K562 (cell line): ENCODE results near the gene TSPAN18. TPM values are rescaled to one million over a fixed set of nuclear protein-coding genes. Genes with fewer than 3 reads are reported as not detected.
A peak's percentile ranks its signal among the peaks of the same experiment; 100 is the strongest.

Source experiments
- ATAC-seq: fragments of 200-7000 bp; cut with Tn5 transposase; 3 replicates; pipeline ENCODE4 v1.9.1; 2020; ENCODE audit warnings: moderate library complexity
- BruUV-seq: library from RNA; stranded (reverse); fragments of 400-500 nt; replicated peaks from 2 replicates; lab custom pipeline; 2021; lab: Mats Ljungman, UMichigan
- CTCF ChIA-PET: fragments of 300-600 bp; formaldehyde crosslinking; extraction: SDS; loops from one replicate; lab custom pipeline; 2021; ENCODE audit warnings: low intra/inter-chr PET ratio; lab: Yijun Ruan, JAX
- POLR2A ChIA-PET: fragments of 300-600, 350-650 bp; sonication (Branson Sonifier 250); formaldehyde crosslinking; extraction: SDS; loops from one replicate; lab custom pipeline; 2021; ENCODE audit warnings: antibody characterized with exemption, inconsistent platforms; lab: Yijun Ruan, JAX
- DNase-seq, 4 experiments: peaks; one replicate each; pipeline versions ENCODE4 v3.0.0 to v3.0.0-alpha.2; 2011 to 2018; ENCODE audit warnings: low spot score in 3 of 4, mixed read lengths in 3 of 4; ENCODE audit errors: extremely low read depth in 1 of 4
- FAIRE-seq: peaks from 2 replicates; lab custom pipeline; 2011; peaks lifted over from hg19 to GRCh38; lab: Jason Lieb, UNC
- H2AFZ ChIP-seq: 2 replicates; pipeline ENCODE4 v1.6.0; 2011; ENCODE audit warnings: low read depth, low read length, control low read depth, inconsistent platforms
- H3K27ac ChIP-seq: fragments of 200-600 bp; 3 replicates; pipeline ENCODE4 v1.8.0; 2011; ENCODE audit warnings: low read depth, mild to moderate bottlenecking, control low read depth, inconsistent platforms, low read length, moderate library complexity, mixed read lengths; ENCODE audit errors: extremely low read depth
- H3K27me3 ChIP-seq, 2 experiments: fragments of 300-600 bp in 1 of 2; 2 replicates in 1 of 2; 3 replicates in 1 of 2; pipeline versions ENCODE4 v1.6.0 to v1.8.0; 2011; ENCODE audit warnings: inconsistent platforms in 2 of 2, low read length in 2 of 2, mild to moderate bottlenecking in 1 of 2, mixed read lengths in 1 of 2, moderate library complexity in 1 of 2; ENCODE audit not compliant: control insufficient read depth in 2 of 2, insufficient read depth in 2 of 2
- H3K36me3 ChIP-seq: fragments of 300-600 bp; 3 replicates; pipeline ENCODE4 v1.8.0; 2011; ENCODE audit warnings: mild to moderate bottlenecking, low read length, inconsistent platforms; ENCODE audit not compliant: control insufficient read depth, insufficient read depth
- H3K4me1 ChIP-seq, 2 experiments: fragments of 200-600 bp in 1 of 2; replicated peaks in 1 of 2; 2 replicates in 1 of 2; 3 replicates in 1 of 2; pipeline versions ENCODE4 v1.5.1 to v1.8.0; 2011; ENCODE audit warnings: inconsistent platforms in 2 of 2, low read length in 2 of 2, mild to moderate bottlenecking in 1 of 2, mixed read lengths in 1 of 2, moderate library complexity in 1 of 2; ENCODE audit not compliant: control insufficient read depth in 2 of 2, insufficient read depth in 2 of 2
- H3K4me2 ChIP-seq: 2 replicates; pipeline ENCODE4 v1.6.1; 2011; ENCODE audit warnings: low read length, control low read depth, inconsistent platforms, mixed read lengths; ENCODE audit not compliant: insufficient read depth
- H3K4me3 ChIP-seq: fragments of 200-600 bp; sonication (generic), shearing (Covaris generic); 2 replicates; pipeline ENCODE4 v1.5.1; 2016; ENCODE audit warnings: control low read depth, inconsistent platforms
- H3K79me2 ChIP-seq: fragments of 200-600 bp; 3 replicates; pipeline ENCODE4 v1.8.0; 2011; ENCODE audit warnings: low read length, inconsistent platforms; ENCODE audit not compliant: control insufficient read depth, insufficient read depth
- H3K9ac ChIP-seq, 2 experiments: 2 replicates each; pipeline versions ENCODE4 v1.6.0 to v1.6.1; 2011; ENCODE audit warnings: low read depth in 2 of 2, low read length in 2 of 2, control low read depth in 1 of 2, inconsistent platforms in 1 of 2, mild to moderate bottlenecking in 1 of 2, mixed read lengths in 1 of 2; ENCODE audit not compliant: insufficient read depth in 1 of 2
- H3K9me1 ChIP-seq: one replicate; pipeline ENCODE4 v1.6.0; 2011; ENCODE audit warnings: inconsistent platforms, mild to moderate bottlenecking, low read length, moderate library complexity; ENCODE audit not compliant: control insufficient read depth, insufficient read depth
- H3K9me3 ChIP-seq: replicated peaks from 2 replicates; pipeline ENCODE4 v1.5.1; 2011; ENCODE audit warnings: low read depth, low read length, inconsistent platforms; ENCODE audit not compliant: control insufficient read depth, insufficient read depth
- H4K20me1 ChIP-seq: replicated peaks from 2 replicates; pipeline ENCODE4 v1.6.1; 2011; ENCODE audit warnings: low read length, inconsistent platforms, mixed read lengths; ENCODE audit not compliant: control insufficient read depth, insufficient read depth
- ETS2 ChIP-seq: IDR thresholded peaks from 2 replicates; pipeline ENCODE4 v1.6.1; 2016; ENCODE audit warnings: borderline replicate concordance, missing genetic modification characterization, mild to moderate bottlenecking, moderate library complexity, missing compliant biosample characterization; ENCODE audit not compliant: poor library complexity, severe bottlenecking
- ETV6 ChIP-seq, 3 experiments: fragments of 150-350 bp in 1 of 3; sonication (generic) in 1 of 3; formaldehyde crosslinking in 1 of 3; IDR thresholded peaks; 2 replicates each; pipeline versions ENCODE4 v1.6.1 to v1.8.0; 2014 to 2022; ENCODE audit warnings: borderline replicate concordance in 2 of 3, low read depth in 2 of 3, antibody characterized with exemption in 1 of 3, low read length in 1 of 3, mild to moderate bottlenecking in 1 of 3, missing genetic modification reagents in 1 of 3
- HNRNPL ChIP-seq: fragments of 200-400 bp; formaldehyde crosslinking; IDR thresholded peaks from 2 replicates; pipeline ENCODE4 v1.6.1; 2017; ENCODE audit warnings: low read depth, mild to moderate bottlenecking, low read length
- KHSRP ChIP-seq: fragments of 450-650 bp; IDR thresholded peaks from 2 replicates; pipeline ENCODE4 v1.6.1; 2017
- MTF1 ChIP-seq: fragments of 250-450 bp; sonication (Bioruptor Pico); IDR thresholded peaks from 2 replicates; pipeline ENCODE4 v1.9.0; 2021; ENCODE audit warnings: moderate library complexity, mild to moderate bottlenecking, inconsistent platforms, borderline replicate concordance
- RBM25 ChIP-seq: fragments of 200-400 bp; formaldehyde crosslinking; IDR thresholded peaks from 2 replicates; pipeline ENCODE4 v1.6.1; 2018; ENCODE audit warnings: low read length, low read depth, moderate library complexity; ENCODE audit not compliant: severe bottlenecking
- ZFX ChIP-seq: sonication (generic); formaldehyde crosslinking; IDR thresholded peaks from 2 replicates; pipeline ENCODE4 v1.8.0; 2022; ENCODE audit warnings: mild to moderate bottlenecking, missing genetic modification reagents, moderate library complexity
- ZNF174 ChIP-seq: fragments of 250-450 bp; sonication (Bioruptor Pico); IDR thresholded peaks from 2 replicates; pipeline ENCODE4 v1.4.0; 2020; ENCODE audit warnings: mild to moderate bottlenecking
- WGBS: fragments of 100-300 bp; shearing (Covaris generic); methylation state at CpG from one replicate; pipeline ENCODE4 v1.1.6; 2016; ENCODE audit warnings: low coverage, mixed read lengths; ENCODE audit not compliant: insufficient coverage; ENCODE audit errors: missing lambda C conversion rate; 5-methylcytosine and 5-hydroxymethylcytosine counted together
- in situ Hi-C: fragments of 300-500 bp; cut with MboI; formaldehyde crosslinking; loops from 4 replicates; pipeline ENCODE4 v1.15.0; 2018; ENCODE audit warnings: inconsistent platforms, mixed read lengths
- intact Hi-C: fragments of 100-400 bp; cut with micrococcal nuclease; formaldehyde crosslinking; loops from 2 replicates; pipeline ENCODE4 v1.14.2; 2022
- polyA plus RNA-seq, 8 experiments: library from polyadenylated mRNA; depleted of rRNA in 4 of 8; stranded (reverse) in 5 of 8; unstranded in 3 of 8; fragments of >200 nt; fragmentation: Nextera tagmentation in 2 of 8; fragmentation: Illumina TruSeq in 1 of 8; extraction: Ambion mirVana in 2 of 8; extraction: Trizol in 1 of 8; gene quantifications; 2 replicates each; pipeline versions ENCODE4 v1.2.1 to v1.2.3, GENCODE V29; 2011 to 2014; ENCODE audit warnings: inconsistent platforms in 1 of 8, missing spikeins in 1 of 8
- total RNA-seq, 7 experiments: library from RNA; depleted of rRNA in 6 of 7; stranded (reverse); fragments of >200 nt in 6 of 7; fragmentation: Illumina TruSeq in 2 of 7; extraction: Trizol in 2 of 7; gene quantifications; 2 replicates each; pipeline versions ENCODE4 v1.2.1 to v1.2.3, GENCODE V29; 2011 to 2021; ENCODE audit warnings: low replicate concordance in 1 of 7
- TF ChIP-seq, protein P1 (sequence below): fragments of 250-450 bp; sonication (Bioruptor Pico); IDR thresholded peaks from 2 replicates; pipeline ENCODE4 v1.5.0; 2021; ENCODE audit warnings: mild to moderate bottlenecking, moderate library complexity

Gene TSPAN18
- total and polyA plus RNA-seq, 9 of the 15 experiments (the other 6 are each of a cell fraction or from before 2014, with no cell fraction given), result 0.17 to 0.35 (median 0.22) TPM; not detected in 4

- FAIRE-seq, result no peak
Measured at GRCh38 chr11:44959064-44959463, 232.3 kb downstream of the TSPAN18 start.

GRCh38 chr11:44960200-44960845 is 233.6 kb downstream of the TSPAN18 start:
- ChIA-PET POLR2A (interaction anchor here (0.7 to 1.9 kb wide), 3 partner anchors 9 to 14 kb away, joined by 4 to 6 read pairs (median 4); no protein-coding TSS in a partner anchor), CTCF (no interaction called here)
- ATAC-seq (no peak), FAIRE-seq (no peak), DNase-seq (peak in 1 of 4 experiments; percentile 24)
- H4K20me1 ChIP-seq, result no peaks in the 10 kb centered on the region; the same call in none of the 2 replicates
- no peak overlapping the region for H3K4me2 ChIP-seq
- H3K79me2 ChIP-seq, result no peaks in the 10 kb centered on the region
- 0% methylated on average over 4 of the region's 7 CpGs for WGBS
- intact Hi-C loops, result no loop called here
- H3K4me1 ChIP-seq, result peaks cover 0 to 7% of the 10 kb centered on the region in 2 experiments; a peak in 4 of 5 replicates
- no peak overlapping the region for H3K27ac ChIP-seq
- H3K9me3 ChIP-seq, result no peaks in the 10 kb centered on the region
- H3K9ac ChIP-seq, result no peak overlapping the region
- H2AFZ ChIP-seq, result no peak overlapping the region
- no peaks in the 10 kb centered on the region for H3K9me1 ChIP-seq
- H3K36me3 ChIP-seq, result no peaks in the 10 kb centered on the region
- no TSS peak for BruUV-seq
- H3K27me3 ChIP-seq, result peaks cover 0 to 31% of the 10 kb centered on the region in 2 experiments; a peak in 2 of 5 replicates
- H3K4me3 ChIP-seq, result no peak overlapping the region
- in situ Hi-C loops, result no loop called here
- no peak for TF ChIP-seq MTF1 (CRISPR knock-in tag)
- TF ChIP-seq ETS2 (tag), result no peak
- no peak for TF ChIP-seq KHSRP
- TF ChIP-seq, protein P1, sequence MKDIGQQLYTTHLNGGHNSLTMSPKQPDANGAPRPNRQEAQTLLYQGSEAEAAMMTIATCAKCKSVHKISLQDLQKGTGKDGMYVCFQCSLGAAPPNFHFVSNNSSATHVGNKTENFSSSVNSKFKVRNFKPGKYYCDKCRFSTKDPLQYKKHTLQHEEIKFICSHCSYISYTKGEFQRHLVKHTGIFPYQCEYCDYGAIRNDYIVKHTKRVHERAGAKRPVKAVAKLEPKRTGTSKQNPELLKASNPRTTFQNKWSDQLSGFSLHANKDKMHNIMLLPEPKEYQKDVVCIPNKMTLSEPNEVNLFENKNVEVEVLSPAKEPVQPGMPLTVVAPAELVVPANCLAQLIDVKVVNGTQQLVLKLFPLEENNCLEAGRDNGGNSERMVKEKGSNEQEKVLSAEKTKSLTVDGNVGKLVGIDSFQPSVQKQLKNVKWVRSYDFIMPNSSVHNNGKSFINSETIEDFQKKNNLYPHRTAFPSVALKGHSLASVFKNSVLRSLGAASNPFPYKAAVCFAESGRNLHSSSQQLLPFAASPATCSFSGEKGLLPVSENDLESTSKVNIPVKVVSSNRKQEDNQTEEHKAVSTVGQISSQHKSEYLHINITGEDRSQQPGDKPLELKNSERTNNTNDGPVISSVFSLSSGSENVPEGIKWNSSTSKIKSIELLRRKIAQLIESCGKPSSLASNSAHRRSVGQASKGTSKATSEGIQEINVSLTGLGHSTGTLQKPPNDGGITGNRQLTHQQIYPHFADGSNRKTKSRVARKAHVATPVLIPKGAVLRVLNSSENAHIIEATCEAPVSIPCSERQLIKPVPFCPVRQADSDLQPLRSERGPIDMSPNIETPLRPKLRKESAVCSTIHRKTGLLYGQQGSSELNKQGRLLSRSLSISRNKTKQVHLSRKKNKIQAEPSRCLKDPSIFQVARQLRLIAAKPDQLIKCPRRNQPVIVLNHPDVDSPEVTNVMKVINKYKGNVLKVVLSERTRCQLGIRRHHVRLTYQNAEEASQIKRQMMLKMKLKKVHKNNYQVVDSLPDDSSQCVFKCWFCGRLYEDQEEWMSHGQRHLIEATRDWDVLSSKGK, result no peak
- TF ChIP-seq ETV6 (IDR thresholded peaks at IDR 0.05; ENCODE audit: borderline replicate concordance in 1 of 2, low read depth in 2 of 2, low read length in 1 of 2), result no peak
- no peak for TF ChIP-seq ETV6 (CRISPR knock-in tag; IDR thresholded peaks at IDR 0.05; ENCODE audit: borderline replicate concordance)
- no peak for TF ChIP-seq ZFX

More at GRCh38 chr11:44959064-44959463, 232.3 kb downstream of the TSPAN18 start:
- DNase-seq, result no peak
- no peaks in the 10 kb centered on the region for H3K79me2 ChIP-seq
- in situ Hi-C loops (no loop called here), intact Hi-C loops (no loop called here)
- TF ChIP-seq HNRNPL, result no peak
- no peak for TF ChIP-seq ZNF174 (CRISPR knock-in tag)
- peak; percentile 31 for TF ChIP-seq RBM25
- H3K9me3 ChIP-seq, result no peaks in the 10 kb centered on the region
- no peak overlapping the region for H2AFZ ChIP-seq
- H4K20me1 ChIP-seq, result no peaks in the 10 kb centered on the region; the same call in 1 of the 2 replicates
- no peak overlapping the region for H3K4me3 ChIP-seq
- no peak overlapping the region for H3K9ac ChIP-seq
- no TSS peak for BruUV-seq
- H3K9me1 ChIP-seq, result no peaks in the 10 kb centered on the region
- no peak overlapping the region for H3K4me2 ChIP-seq
- ChIA-PET CTCF (no interaction called here), POLR2A (interaction anchor here (0.6 to 1.9 kb wide), 4 partner anchors 8 to 232 kb away, joined by 3 to 6 read pairs (median 4); partner anchors contain the start of gene TP53I11)
- no peak overlapping the region for H3K27ac ChIP-seq
- WGBS, result 4% methylated on average over 3 of the region's 3 CpGs
- peaks cover 0 to 7% of the 10 kb centered on the region in 2 experiments; a peak in 4 of 5 replicates for H3K4me1 ChIP-seq
- H3K36me3 ChIP-seq, result no peaks in the 10 kb centered on the region
- no peak for ATAC-seq
- H3K27me3 ChIP-seq, result peaks cover 0 to 35% of the 10 kb centered on the region in 2 experiments; a peak in 2 of 5 replicates
